ENCODE measurements around the gene HAT1. TPM values are rescaled to one million over a fixed set of nuclear protein-coding genes. Genes with fewer than 3 reads are reported as not detected.

HAT1 gene, protein sequence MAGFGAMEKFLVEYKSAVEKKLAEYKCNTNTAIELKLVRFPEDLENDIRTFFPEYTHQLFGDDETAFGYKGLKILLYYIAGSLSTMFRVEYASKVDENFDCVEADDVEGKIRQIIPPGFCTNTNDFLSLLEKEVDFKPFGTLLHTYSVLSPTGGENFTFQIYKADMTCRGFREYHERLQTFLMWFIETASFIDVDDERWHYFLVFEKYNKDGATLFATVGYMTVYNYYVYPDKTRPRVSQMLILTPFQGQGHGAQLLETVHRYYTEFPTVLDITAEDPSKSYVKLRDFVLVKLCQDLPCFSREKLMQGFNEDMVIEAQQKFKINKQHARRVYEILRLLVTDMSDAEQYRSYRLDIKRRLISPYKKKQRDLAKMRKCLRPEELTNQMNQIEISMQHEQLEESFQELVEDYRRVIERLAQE
- 49.0 TPM for polyA plus RNA-seq

GRCh38 chr2:171922230-171923022 is at the start of gene HAT1:
Gene HAT1 (plus strand): TSS chr2:171922461. CDS start chr2:171922501, 40 bp downstream.
- H3K4me3 Mint-ChIP-seq: peak within 1 kb of the TSS; percentile 92 to 98 (median 97)
- H3K36me3 Mint-ChIP-seq: peaks cover 3% of the 10 kb centered on the region
- no peaks in the 10 kb centered on the region for H3K9me3 Mint-ChIP-seq
- H3K4me1 Mint-ChIP-seq: peaks cover 17 to 28% (median 26%) of the 10 kb centered on the region in 3 donors
- H3K27me3 Mint-ChIP-seq: no peaks in the 10 kb centered on the region
- H3K27ac Mint-ChIP-seq: peak within 1 kb of the TSS; percentile 90 to 99 (median 98)

DNA sequence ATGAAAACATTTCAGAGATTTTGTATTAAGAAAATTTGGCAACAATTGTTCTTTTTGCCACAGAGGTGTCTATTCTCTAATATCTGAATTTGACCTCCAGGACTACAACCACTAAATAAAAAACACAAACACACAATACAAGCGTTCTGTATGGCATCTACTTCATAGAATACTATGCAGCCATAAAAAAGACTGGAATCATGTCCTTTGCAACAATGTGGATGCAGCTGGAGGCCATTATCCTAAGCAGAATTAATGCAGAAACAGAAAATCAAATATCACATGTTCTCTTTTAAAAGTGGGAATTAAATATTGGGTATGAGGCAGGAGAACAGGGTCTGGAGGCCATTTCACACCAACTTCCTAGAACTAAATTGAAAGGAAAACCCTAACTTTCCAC is 47.7 kb upstream of the HAT1 start:
- Mint-ChIP-seq H3K36me3 (peaks cover 16% of the 10 kb centered on the region), H3K4me3 (no peak overlapping the region), H3K9me3 (peaks cover 0 to 7% (median 3%) of the 10 kb centered on the region in 3 donors), H3K27ac (no peak overlapping the region), H3K4me1 (peaks cover 5 to 14% (median 9%) of the 10 kb centered on the region in 3 donors), H3K27me3 (no peaks in the 10 kb centered on the region)

- no peaks in the 10 kb centered on the region for H3K27me3 Mint-ChIP-seq
- peaks cover 16% of the 10 kb centered on the region for H3K36me3 Mint-ChIP-seq
- peaks cover 0 to 7% (median 3%) of the 10 kb centered on the region in 3 donors for H3K9me3 Mint-ChIP-seq
- H3K4me3 Mint-ChIP-seq: peak overlapping the region in 1 of 4 donors; percentile 30
- peaks cover 9 to 14% (median 14%) of the 10 kb centered on the region in 3 donors for H3K4me1 Mint-ChIP-seq
- no peak overlapping the region for H3K27ac Mint-ChIP-seq
Observed at GRCh38 chr2:171874963-171875362, 47.3 kb upstream of the HAT1 start.

DNA sequence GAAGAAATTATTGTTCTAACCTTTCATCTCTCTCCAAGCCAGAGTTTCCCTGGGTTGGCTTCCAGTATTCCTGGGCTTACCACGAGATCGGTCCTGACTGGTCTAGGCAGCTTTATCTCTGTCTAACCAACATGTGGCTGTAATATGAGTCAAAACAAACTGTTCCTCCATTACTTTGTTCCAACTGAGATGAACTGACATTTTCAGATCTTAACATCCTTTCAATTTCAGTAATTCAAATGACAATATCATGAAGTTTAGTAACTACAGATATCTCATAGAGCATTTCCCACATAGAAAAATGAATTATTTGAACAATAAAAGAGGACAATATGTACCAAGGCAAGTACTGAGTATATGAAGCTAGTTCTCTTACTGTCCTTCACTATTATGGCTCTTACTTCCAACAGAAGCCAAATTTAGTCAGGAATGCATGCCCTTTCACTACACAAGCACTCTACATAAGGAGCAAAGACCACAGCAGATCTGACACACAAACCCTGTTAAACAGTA is 43.7 kb upstream of the HAT1 start:
- peaks cover 12 to 21% (median 15%) of the 10 kb centered on the region in 3 donors for H3K4me1 Mint-ChIP-seq
- H3K4me3 Mint-ChIP-seq: no peak overlapping the region
- H3K27me3 Mint-ChIP-seq: no peaks in the 10 kb centered on the region
- peaks cover 10% of the 10 kb centered on the region for H3K36me3 Mint-ChIP-seq
- peak overlapping the region in 1 of 3 donors; percentile 24 for H3K27ac Mint-ChIP-seq
- peaks cover 0 to 7% (median 3%) of the 10 kb centered on the region in 3 donors for H3K9me3 Mint-ChIP-seq

DNA sequence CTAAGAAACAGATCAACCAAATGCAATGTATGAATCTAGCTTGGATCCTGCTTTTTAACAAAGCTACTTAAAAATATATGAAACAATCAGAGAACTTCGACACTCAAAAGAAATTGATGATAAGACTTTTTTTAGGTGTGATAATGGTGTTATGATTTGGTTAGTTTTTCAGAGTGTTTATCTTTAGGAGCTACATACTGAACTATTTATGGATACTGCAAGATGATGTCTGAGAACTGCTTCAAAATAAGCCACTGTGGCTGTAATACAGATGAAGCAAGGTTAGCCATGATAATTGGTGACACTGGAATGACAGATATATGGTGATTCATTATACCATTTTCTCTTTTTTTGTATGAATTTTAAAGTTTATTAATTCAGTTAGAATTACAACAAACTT is 42.4 kb upstream of the HAT1 start:
- peak overlapping the region in 1 of 3 donors; percentile 22 for H3K27ac Mint-ChIP-seq
- H3K4me3 Mint-ChIP-seq: no peak overlapping the region
- peaks cover 7% of the 10 kb centered on the region for H3K36me3 Mint-ChIP-seq
- peaks cover 0 to 4% (median 3%) of the 10 kb centered on the region in 3 donors for H3K9me3 Mint-ChIP-seq
- H3K4me1 Mint-ChIP-seq: peaks cover 12 to 23% (median 17%) of the 10 kb centered on the region in 3 donors
- no peaks in the 10 kb centered on the region for H3K27me3 Mint-ChIP-seq

GRCh38 chr2:171880774-171881173 is 41.5 kb upstream of the HAT1 start:
- no peaks in the 10 kb centered on the region for H3K9me3 Mint-ChIP-seq
- H3K27me3 Mint-ChIP-seq: no peaks in the 10 kb centered on the region
- no peak overlapping the region for H3K27ac Mint-ChIP-seq
- peaks cover 12 to 21% (median 19%) of the 10 kb centered on the region in 3 donors for H3K4me1 Mint-ChIP-seq
- H3K4me3 Mint-ChIP-seq: no peak overlapping the region
- peaks cover 1% of the 10 kb centered on the region for H3K36me3 Mint-ChIP-seq

DNA sequence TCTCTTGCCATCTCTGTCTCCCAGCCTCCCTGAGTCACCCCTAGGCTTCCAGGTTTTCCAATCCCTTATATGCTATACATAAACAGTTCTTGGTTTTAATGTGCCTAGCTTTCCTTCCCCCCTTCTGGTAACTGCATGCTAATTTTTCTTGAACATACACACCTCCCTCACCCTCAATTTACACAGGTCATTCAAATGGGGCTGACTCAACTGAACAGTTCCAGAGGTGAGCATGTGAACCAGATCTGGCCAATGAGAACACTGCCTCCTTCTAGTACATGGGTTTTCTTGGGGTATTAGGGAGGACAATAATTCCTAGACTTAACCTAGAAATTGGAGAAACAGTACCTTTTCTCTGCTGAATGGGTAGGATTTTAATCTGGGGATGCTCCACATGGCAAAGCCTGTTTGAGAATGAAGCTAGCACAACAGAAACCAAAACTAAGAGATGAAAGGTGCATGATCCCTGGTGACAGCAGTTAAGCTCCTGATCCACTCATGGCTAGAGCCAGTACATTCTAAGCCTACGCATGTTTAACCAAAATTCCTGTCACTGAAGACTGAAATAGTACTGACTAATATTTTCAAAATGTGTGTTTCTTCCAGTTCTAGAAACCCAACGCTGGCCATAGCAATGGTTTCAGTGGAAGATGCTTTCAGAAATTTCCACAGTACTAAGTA is 40.0 kb upstream of the HAT1 start:
- peaks cover 12 to 20% (median 19%) of the 10 kb centered on the region in 3 donors for H3K4me1 Mint-ChIP-seq
- H3K4me3 Mint-ChIP-seq: no peak overlapping the region
- no peaks in the 10 kb centered on the region for H3K9me3 Mint-ChIP-seq
- peak overlapping the region in 1 of 3 donors; percentile 88 for H3K27ac Mint-ChIP-seq
- H3K36me3 Mint-ChIP-seq: no peaks in the 10 kb centered on the region
- H3K27me3 Mint-ChIP-seq: no peaks in the 10 kb centered on the region

- no peaks in the 10 kb centered on the region for H3K27me3 Mint-ChIP-seq
- no peaks in the 10 kb centered on the region for H3K36me3 Mint-ChIP-seq
- H3K4me3 Mint-ChIP-seq: no peak overlapping the region
- H3K4me1 Mint-ChIP-seq: peaks cover 12 to 21% (median 18%) of the 10 kb centered on the region in 3 donors
- H3K27ac Mint-ChIP-seq: peak overlapping the region in 1 of 3 donors; percentile 78
- H3K9me3 Mint-ChIP-seq: no peaks in the 10 kb centered on the region
Observed at GRCh38 chr2:171883275-171883893, 38.9 kb upstream of the HAT1 start.

- Mint-ChIP-seq H3K9me3 (no peaks in the 10 kb centered on the region), H3K4me1 (peaks cover 12 to 22% (median 17%) of the 10 kb centered on the region in 3 donors), H3K27ac (no peak overlapping the region), H3K36me3 (peaks cover 7% of the 10 kb centered on the region), H3K4me3 (no peak overlapping the region), H3K27me3 (no peaks in the 10 kb centered on the region)
Observed at GRCh38 chr2:171889333-171889732, 32.9 kb upstream of the HAT1 start.

DNA sequence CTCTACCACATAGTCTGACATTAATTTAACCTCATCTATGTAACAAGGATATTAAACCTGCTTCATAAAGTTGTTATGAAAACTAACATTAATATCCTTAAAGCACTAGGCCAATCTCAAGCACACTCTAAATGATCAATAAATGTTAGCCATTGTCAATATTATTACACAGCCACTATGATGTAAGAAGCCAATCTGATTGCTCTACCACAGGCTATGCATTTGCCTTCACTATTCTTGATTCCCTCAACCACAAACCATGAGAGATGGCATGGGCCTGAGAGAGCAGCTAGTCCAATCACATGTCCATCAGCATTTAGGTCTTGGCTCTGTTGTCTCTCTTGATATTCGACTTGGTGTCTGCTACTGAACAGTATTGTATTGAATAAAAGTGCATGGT is 32.5 kb upstream of the HAT1 start:
- peaks cover 7% of the 10 kb centered on the region for H3K36me3 Mint-ChIP-seq
- H3K9me3 Mint-ChIP-seq: no peaks in the 10 kb centered on the region
- H3K4me3 Mint-ChIP-seq: no peak overlapping the region
- H3K4me1 Mint-ChIP-seq: peaks cover 17 to 26% (median 21%) of the 10 kb centered on the region in 3 donors
- H3K27ac Mint-ChIP-seq: no peak overlapping the region
- H3K27me3 Mint-ChIP-seq: no peaks in the 10 kb centered on the region

DNA sequence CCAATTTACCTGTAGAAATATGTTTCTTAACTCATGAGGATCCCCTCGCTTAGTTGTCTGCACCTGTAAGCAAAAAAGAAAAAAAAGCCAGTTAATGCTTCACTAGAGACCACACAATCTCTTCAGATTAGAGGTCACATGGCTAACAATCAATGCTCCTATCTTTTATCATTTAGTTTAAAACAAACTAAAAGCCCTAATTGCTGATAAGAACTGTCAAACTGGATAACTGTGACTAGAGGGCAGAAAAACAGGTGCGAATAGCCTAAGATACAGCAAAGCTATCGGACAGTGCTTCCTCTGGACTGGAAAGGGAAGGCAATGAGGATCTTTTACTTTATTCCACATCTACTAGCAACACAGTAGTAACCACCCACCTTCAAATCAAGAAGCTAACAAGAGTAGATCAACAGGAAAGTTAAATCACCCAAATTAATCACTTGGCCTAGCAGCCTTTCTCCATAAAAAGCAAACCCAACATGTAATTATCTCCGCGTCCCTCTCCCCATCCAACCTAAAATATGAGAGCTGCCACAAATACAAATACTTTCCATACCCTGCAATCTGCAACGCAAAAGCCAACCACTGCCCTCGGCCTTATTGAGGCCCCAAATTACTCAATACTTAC is 29.0 kb upstream of the HAT1 start:
- H3K27ac Mint-ChIP-seq: peak overlapping the region; percentile 32 to 98 (median 88)
- H3K36me3 Mint-ChIP-seq: peaks cover 9% of the 10 kb centered on the region
- no peaks in the 10 kb centered on the region for H3K9me3 Mint-ChIP-seq
- peak overlapping the region; percentile 87 to 100 (median 98) for H3K4me3 Mint-ChIP-seq
- peaks cover 19 to 24% (median 24%) of the 10 kb centered on the region in 3 donors for H3K4me1 Mint-ChIP-seq
- H3K27me3 Mint-ChIP-seq: no peaks in the 10 kb centered on the region

- peak within 1 kb of the TSS; percentile 70 to 98 (median 93) for H3K27ac Mint-ChIP-seq
- H3K4me3 Mint-ChIP-seq: peak within 1 kb of the TSS; percentile 87 to 100 (median 98)
- peaks cover 19 to 24% (median 23%) of the 10 kb centered on the region in 3 donors for H3K4me1 Mint-ChIP-seq
- no peaks in the 10 kb centered on the region for H3K27me3 Mint-ChIP-seq
- H3K9me3 Mint-ChIP-seq: no peaks in the 10 kb centered on the region
- H3K36me3 Mint-ChIP-seq: peaks cover 9% of the 10 kb centered on the region
Observed at GRCh38 chr2:171893824-171894611, 28.2 kb upstream of the HAT1 start, which contains the start of gene SLC25A12. Gene SLC25A12 (minus strand): TSS chr2:171894244. CDS start chr2:171894214, 30 bp downstream.

- peaks cover 15 to 24% (median 20%) of the 10 kb centered on the region in 3 donors for H3K4me1 Mint-ChIP-seq
- H3K36me3 Mint-ChIP-seq: peaks cover 9% of the 10 kb centered on the region
- peak overlapping the region; percentile 70 to 98 (median 93) for H3K27ac Mint-ChIP-seq
- no peaks in the 10 kb centered on the region for H3K9me3 Mint-ChIP-seq
- H3K27me3 Mint-ChIP-seq: no peaks in the 10 kb centered on the region
- H3K4me3 Mint-ChIP-seq: peak overlapping the region; percentile 87 to 100 (median 98)
Observed at GRCh38 chr2:171894612-171894947, 27.7 kb upstream of the HAT1 start.

All from IgD-negative memory B cell (primary cell).